Psoas muscle (tissue), 8 donors: Measurements from ENCODE around the gene UNK. TPM values are rescaled to one million over a fixed set of nuclear protein-coding genes. Genes with fewer than 3 reads are reported as not detected.
A peak's percentile ranks its signal among the peaks of the same experiment; 100 is the strongest.

Source experiments
- ATAC-seq, 4 donors: fragments of 200-7000 bp; cut with Tn5 transposase; one replicate each; pipeline ENCODE4 v1.9.1; 2020; ENCODE audit warnings: moderate library complexity in 3 of 4, mild to moderate bottlenecking in 2 of 4
- DNase-seq, 2 donors: peaks; one replicate each; pipeline ENCODE4 v3.0.0-alpha.2; 2020
- H3K27ac ChIP-seq: fragments of 200-600 bp; one replicate; pipeline ENCODE4 v1.8.0; 2022
- H3K27me3 ChIP-seq, 3 donors: fragments of 200-600 bp in 1 of 3; one replicate each; pipeline versions ENCODE4 v1.6.1 to v1.8.0; 2013 to 2022; ENCODE audit warnings: low read length in 2 of 3, mild to moderate bottlenecking in 2 of 3, moderate library complexity in 1 of 3; ENCODE audit not compliant: insufficient read depth in 3 of 3
- H3K36me3 ChIP-seq, 2 donors: fragments of 200-600 bp in 1 of 2; one replicate each; pipeline versions ENCODE4 v1.6.1 to v1.8.0; 2013 to 2022; ENCODE audit warnings: low read depth in 1 of 2, mild to moderate bottlenecking in 1 of 2, moderate library complexity in 1 of 2; ENCODE audit not compliant: insufficient read depth in 1 of 2
- H3K4me1 ChIP-seq: fragments of 200-600 bp; one replicate; pipeline ENCODE4 v1.8.0; 2022
- H3K4me3 ChIP-seq: fragments of 200-600 bp; one replicate; pipeline ENCODE4 v1.8.0; 2022; ENCODE audit warnings: mild to moderate bottlenecking
- H3K9me3 ChIP-seq: fragments of 200-600 bp; one replicate; pipeline ENCODE4 v1.8.0; 2022
- WGBS, 3 donors: extraction: QIAGEN DNeasy Blood & Tissue Kit; methylation state at CpG; one replicate each; pipeline versions ENCODE4 v1.1.6 to v1.1.7; 2013; 5-methylcytosine and 5-hydroxymethylcytosine counted together
- intact Hi-C, 2 donors: fragments of 100-400 bp; cut with DNase I; formaldehyde crosslinking; loops; one replicate each; pipeline versions ENCODE4 v1.11.0 to v1.14.2; 2022
- polyA plus RNA-seq, 3 donors: library from polyadenylated mRNA; stranded (reverse); fragments of 200-250 nt; gene quantifications; one replicate each; pipeline ENCODE4 v1.2.3, GENCODE V29; 2013
- total RNA-seq, 4 donors: library from RNA; stranded (reverse); fragmentation: NEBNext Ultra II Directional in 2 of 4; extraction: Animal tissue kit (Norgen Biotek cat#: 25700) in 2 of 4; gene quantifications; one replicate each; pipeline versions ENCODE4 v1.2.1 to v1.2.4, GENCODE V29; 2021 to 2023
- TF ChIP-seq, protein P1 (sequence below): fragments of 200-600 bp; IDR thresholded peaks from one replicate; pipeline ENCODE4 v1.8.0; 2022; ENCODE audit warnings: antibody characterized with exemption
- donor health status: healthy with polysubstance abuse.
- donor health status: DM: no; HTN: no; CAD: no; lungs with moderate emphysema.
- donor health status: Bipolar disorder and iron deficiency.
- donor health status: healthy.
- donor health status: DM: yes; HTN: yes; CAD: no.
- donor health status: DM: no; HTN: no; CAD: no.
- donor health status: DM: no; HTN: no; CAD: no.
- donor health status: DM: yes; HTN: yes; CAD: no.

Gene UNK
- total and polyA plus RNA-seq, 7 donors: 6.9 to 13.7 (median 8.2) TPM

DNA sequence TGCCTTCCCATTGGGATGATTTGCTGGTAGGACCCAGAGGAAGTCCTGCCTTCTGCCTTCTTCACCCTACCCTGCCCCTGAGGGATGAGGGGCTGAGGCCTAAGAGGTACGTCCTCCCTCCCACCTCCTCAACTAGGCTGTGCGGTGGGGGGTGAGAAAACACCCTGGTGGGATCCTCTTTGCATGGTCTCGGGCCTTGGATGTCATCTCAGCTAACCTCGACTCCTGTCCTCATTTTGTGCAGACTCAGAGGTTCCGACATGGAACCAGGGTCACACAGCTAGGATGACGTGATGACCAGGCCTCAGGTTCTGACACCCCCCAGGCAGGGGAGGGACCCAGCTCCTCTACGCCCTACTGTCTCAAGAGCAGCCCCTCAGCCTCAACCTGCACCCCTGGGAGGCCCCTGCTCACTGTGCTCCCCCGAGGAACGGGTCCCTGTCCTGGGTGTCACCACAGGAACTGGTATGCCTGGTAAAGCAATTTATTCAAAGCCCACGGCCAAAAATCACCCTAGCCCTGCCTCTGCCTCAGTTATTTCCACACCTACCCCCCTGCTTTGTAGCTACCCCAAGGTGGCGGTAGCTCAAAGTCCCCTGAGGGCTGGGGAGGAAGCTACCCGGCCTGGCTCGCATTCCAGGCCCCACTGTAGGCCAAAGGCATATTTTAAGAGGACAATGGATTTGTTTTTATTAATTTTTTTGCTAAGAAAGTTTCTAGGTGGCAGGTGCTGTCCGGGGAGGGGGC is 42.1 kb downstream of the UNK start:
- Histone ChIP-seq H3K9me3 (no peaks in the 10 kb centered on the region), H3K27ac (peak overlapping the region; percentile 67), H3K4me1 (peaks cover 9% of the 10 kb centered on the region), H3K27me3 (no peaks in the 10 kb centered on the region), H3K4me3 (peak overlapping the region; percentile 49), H3K36me3 (peaks cover 0 to 56% of the 10 kb centered on the region in 2 donors)
- DNase-seq (no peak), ATAC-seq (peak in 2 of 4 donors; percentile 10 to 17)
- WGBS, 3 donors: 49 to 59% (median 50%) methylated on average over 14 of the region's 14 CpGs
- intact Hi-C loops: loop anchor here (5.0 kb wide), 1 partner anchor 39 kb away; no protein-coding TSS in a partner anchor
- TF ChIP-seq, protein P1, sequence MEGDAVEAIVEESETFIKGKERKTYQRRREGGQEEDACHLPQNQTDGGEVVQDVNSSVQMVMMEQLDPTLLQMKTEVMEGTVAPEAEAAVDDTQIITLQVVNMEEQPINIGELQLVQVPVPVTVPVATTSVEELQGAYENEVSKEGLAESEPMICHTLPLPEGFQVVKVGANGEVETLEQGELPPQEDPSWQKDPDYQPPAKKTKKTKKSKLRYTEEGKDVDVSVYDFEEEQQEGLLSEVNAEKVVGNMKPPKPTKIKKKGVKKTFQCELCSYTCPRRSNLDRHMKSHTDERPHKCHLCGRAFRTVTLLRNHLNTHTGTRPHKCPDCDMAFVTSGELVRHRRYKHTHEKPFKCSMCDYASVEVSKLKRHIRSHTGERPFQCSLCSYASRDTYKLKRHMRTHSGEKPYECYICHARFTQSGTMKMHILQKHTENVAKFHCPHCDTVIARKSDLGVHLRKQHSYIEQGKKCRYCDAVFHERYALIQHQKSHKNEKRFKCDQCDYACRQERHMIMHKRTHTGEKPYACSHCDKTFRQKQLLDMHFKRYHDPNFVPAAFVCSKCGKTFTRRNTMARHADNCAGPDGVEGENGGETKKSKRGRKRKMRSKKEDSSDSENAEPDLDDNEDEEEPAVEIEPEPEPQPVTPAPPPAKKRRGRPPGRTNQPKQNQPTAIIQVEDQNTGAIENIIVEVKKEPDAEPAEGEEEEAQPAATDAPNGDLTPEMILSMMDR: no peak

DNA sequence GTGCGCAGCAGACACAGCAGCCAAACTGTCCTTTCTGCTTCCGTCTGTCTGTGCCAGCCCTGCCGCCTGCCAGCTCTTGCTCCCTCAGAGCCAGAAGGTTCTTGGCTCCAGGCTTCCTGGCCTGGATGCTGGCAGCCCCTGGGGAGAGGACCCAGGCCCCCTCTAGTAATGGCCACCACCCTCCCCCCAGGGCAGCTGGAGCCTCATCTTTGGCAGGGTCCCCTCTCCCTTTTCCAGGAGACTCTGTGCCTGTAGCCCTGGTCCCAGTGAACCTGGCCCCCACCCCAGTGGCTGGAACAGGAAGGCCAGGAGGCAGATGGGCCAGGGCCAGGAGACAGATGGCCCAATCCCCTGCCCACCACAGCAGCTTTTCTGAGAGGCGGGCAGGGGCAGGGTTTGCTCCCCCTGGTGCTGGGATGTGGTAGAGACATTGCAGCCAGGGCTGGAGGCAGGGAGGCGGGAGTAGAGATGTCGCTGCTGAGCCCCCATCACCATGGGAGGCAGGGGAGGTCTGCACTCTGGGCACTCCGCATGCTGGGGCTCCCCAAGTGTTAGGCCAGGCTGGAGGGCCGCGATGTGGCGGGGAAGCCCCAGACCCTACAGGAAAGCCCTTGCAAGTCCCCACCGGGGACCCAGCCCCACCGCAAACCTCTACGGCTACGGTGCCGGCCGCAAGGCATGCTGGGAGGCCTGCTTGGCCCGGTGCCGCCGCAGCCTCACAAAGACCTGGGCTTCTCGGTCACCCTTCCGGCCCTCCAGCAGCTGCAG is 42.9 kb downstream of the UNK start:
- Histone ChIP-seq H3K4me1 (peaks cover 9% of the 10 kb centered on the region), H3K9me3 (no peaks in the 10 kb centered on the region), H3K36me3 (peaks cover 0 to 53% of the 10 kb centered on the region in 2 donors), H3K4me3 (peak overlapping the region; percentile 49), H3K27ac (peak overlapping the region; percentile 67), H3K27me3 (no peaks in the 10 kb centered on the region)
- WGBS, 3 donors: 7 to 11% (median 11%) methylated on average over 17 to 21 of the region's 21 CpGs
- intact Hi-C loops: loop anchor here (5.0 kb wide), 1 partner anchor 40 kb away; no protein-coding TSS in a partner anchor
- ATAC-seq (peak; percentile 73 to 85 (median 79)), DNase-seq (peak; percentile 80 to 89)
- TF ChIP-seq, protein P1: peak; percentile 64

DNA sequence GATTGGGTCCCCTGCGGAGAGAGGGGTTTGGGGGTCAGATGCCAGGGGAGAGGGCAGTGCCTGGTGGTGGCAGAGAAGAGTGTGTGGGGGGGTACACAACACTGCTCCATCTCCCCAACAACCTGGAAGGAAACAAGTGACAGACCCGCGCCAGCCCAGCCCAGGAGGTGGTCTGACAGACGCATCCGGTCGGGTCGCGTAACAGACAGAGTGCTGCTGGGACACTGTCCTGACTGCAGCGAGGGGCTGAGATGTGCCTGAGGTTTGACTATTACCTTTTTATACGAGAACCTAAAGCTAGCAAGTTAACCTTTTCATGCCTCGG is 43.4 kb downstream of the UNK start:
- Histone ChIP-seq H3K4me1 (peaks cover 9% of the 10 kb centered on the region), H3K36me3 (peaks cover 0 to 52% of the 10 kb centered on the region in 2 donors), H3K9me3 (no peaks in the 10 kb centered on the region), H3K27ac (peak overlapping the region; percentile 67), H3K27me3 (no peaks in the 10 kb centered on the region), H3K4me3 (peak overlapping the region; percentile 49)
- WGBS, 3 donors: 32 to 46% (median 32%) methylated on average over 11 of the region's 11 CpGs
- TF ChIP-seq, protein P1: no peak
- intact Hi-C loops: loop anchor here (5.0 kb wide), 1 partner anchor 41 kb away; no protein-coding TSS in a partner anchor
- ATAC-seq (peak in 2 of 4 donors; percentile 3 to 4), DNase-seq (no peak)

DNA sequence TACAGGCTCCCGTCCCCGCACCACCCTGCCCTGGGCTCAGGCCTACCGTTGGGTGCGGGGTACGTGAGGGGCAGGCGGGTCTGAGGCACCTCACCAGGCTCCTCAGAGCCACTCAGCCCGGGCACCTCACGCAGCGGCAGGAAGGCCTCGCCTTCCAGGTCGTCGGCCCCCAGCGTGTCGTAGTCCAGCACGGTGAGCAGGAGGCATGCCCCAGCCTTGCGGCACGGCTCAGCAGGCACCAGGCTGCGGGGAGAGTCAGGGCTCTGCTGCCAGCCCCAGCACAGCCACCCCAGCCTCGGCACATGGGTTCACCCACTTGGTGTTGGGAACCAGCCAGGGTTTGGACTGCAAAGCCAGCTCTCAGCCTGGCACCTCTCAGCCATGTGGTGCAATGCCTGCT is 44.1 kb downstream of the UNK start:
- Histone ChIP-seq H3K4me3 (no peak overlapping the region), H3K4me1 (peaks cover 9% of the 10 kb centered on the region), H3K27ac (no peak overlapping the region), H3K9me3 (no peaks in the 10 kb centered on the region), H3K27me3 (no peaks in the 10 kb centered on the region), H3K36me3 (peaks cover 0 to 52% of the 10 kb centered on the region in 2 donors)
- no peak for ATAC-seq
- no peak for DNase-seq
- TF ChIP-seq, protein P1: no peak
- intact Hi-C loops: loop anchor here (5.0 kb wide), 1 partner anchor 41 kb away; no protein-coding TSS in a partner anchor
- WGBS, 3 donors: 84 to 90% (median 87%) methylated on average over 15 to 19 of the region's 19 CpGs
